ENCODE data around the gene PFN3.
A peak's percentile ranks its signal among the peaks of the same experiment; 100 is the strongest.
"Not testable (repeated sequence)": the region's sequence is repeated elsewhere in the genome, so short reads cannot be mapped to it uniquely, and the experiment has no call there.

PFN3 gene

GRCh38 chr5:177393206-177393765 is 7.2 kb downstream of the PFN3 start:
- DNase-seq, result no peak

- DNase-seq, result no peak
Observed at GRCh38 chr5:177392765-177393164, 7.7 kb downstream of the PFN3 start.

- peak; percentile 68 for DNase-seq
Observed at GRCh38 chr5:177390363-177391300, 9.8 kb downstream of the PFN3 start.

GRCh38 chr5:177389241-177390169 is 11.0 kb downstream of the PFN3 start:
- DNase-seq, result no peak

- no peak for DNase-seq
Observed at GRCh38 chr5:177388521-177389052, 11.9 kb downstream of the PFN3 start.

GRCh38 chr5:177387405-177387804 is 13.1 kb downstream of the PFN3 start:
- no peak for DNase-seq

- DNase-seq, result no peak
Observed at GRCh38 chr5:177386542-177386941, 13.9 kb downstream of the PFN3 start.

GRCh38 chr5:177385720-177386119 is 14.7 kb downstream of the PFN3 start:
- no peak for DNase-seq

- DNase-seq, result no peak
Observed at GRCh38 chr5:177384134-177384533, 16.3 kb downstream of the PFN3 start, which contains the start of gene SLC34A1. SLC34A1 (plus strand) TSS chr5:177384434; CDS start chr5:177385742, 1,308 bp downstream.

GRCh38 chr5:177383181-177383580 is 17.3 kb downstream of the PFN3 start:
- no peak for DNase-seq

GRCh38 chr5:177382423-177383029 is 17.9 kb downstream of the PFN3 start:
- DNase-seq, result no peak

- no peak for DNase-seq
Observed at GRCh38 chr5:177380805-177381126, 19.7 kb downstream of the PFN3 start.

- DNase-seq, result no peak
Observed at GRCh38 chr5:177378884-177379883, 21.3 kb downstream of the PFN3 start.

- no peak for DNase-seq
Observed at GRCh38 chr5:177377851-177378776, 22.3 kb downstream of the PFN3 start.

- no peak for DNase-seq
Observed at GRCh38 chr5:177376107-177376506, 24.4 kb downstream of the PFN3 start.

GRCh38 chr5:177375516-177375915 is 24.9 kb downstream of the PFN3 start:
- not testable (repeated sequence) for DNase-seq

GRCh38 chr5:177374211-177374610 is 26.2 kb downstream of the PFN3 start:
- no peak for DNase-seq

- no peak for DNase-seq
Observed at GRCh38 chr5:177373806-177374205, 26.7 kb downstream of the PFN3 start.

GRCh38 chr5:177372910-177373309 is 27.6 kb downstream of the PFN3 start:
- no peak for DNase-seq
